Caco-2 (cell line): ENCODE measurements around the gene LITAF. TPM values are rescaled to one million over a fixed set of nuclear protein-coding genes. Genes with fewer than 3 reads are reported as not detected.

Experiments
- BruUV-seq: library from RNA; stranded (reverse); fragments of 400-500 nt; replicated peaks from 2 replicates; lab custom pipeline; 2021; lab: Mats Ljungman, UMichigan
- CTCF ChIA-PET: fragments of 300-600 bp; sonication (Branson Sonifier 250); formaldehyde crosslinking; loops from one replicate; lab custom pipeline; 2022; ENCODE audit warnings: antibody characterized with exemption; lab: Charles Lee
- POLR2A ChIA-PET: fragments of 300-600 bp; sonication (Branson Sonifier 250); formaldehyde crosslinking; loops from one replicate; lab custom pipeline; 2022; ENCODE audit warnings: antibody characterized with exemption; lab: Charles Lee
- DNase-seq, 2 experiments: peaks; one replicate each; pipeline versions ENCODE4 v3.0.0 to v3.0.0-alpha.2; 2020 to 2022
- H3K27me3 ChIP-seq: replicated peaks from 2 replicates; pipeline ENCODE4 v1.6.0; 2011; ENCODE audit warnings: low read length; ENCODE audit not compliant: control insufficient read depth, insufficient read depth
- H3K36me3 ChIP-seq: 2 replicates; pipeline ENCODE4 v1.5.1; 2011; ENCODE audit warnings: low read length; ENCODE audit not compliant: control insufficient read depth, insufficient read depth
- H3K4me1 ChIP-seq: fragments of 250-450 bp; sonication (Bioruptor Pico); 2 replicates; pipeline ENCODE4 v1.5.1; 2020; ENCODE audit warnings: mild to moderate bottlenecking
- H3K4me3 ChIP-seq: 2 replicates; pipeline ENCODE4 v1.5.1; 2011; ENCODE audit warnings: low read depth, mild to moderate bottlenecking, control low read depth, low read length
- H3K9me3 ChIP-seq: fragments of 250-450 bp; sonication (Bioruptor Pico); 2 replicates; pipeline ENCODE4 v1.5.1; 2020; ENCODE audit warnings: mild to moderate bottlenecking, moderate library complexity
- H3K27ac Mint-ChIP-seq: one replicate; pipeline ENCODE4 v1.8.0; 2022; ENCODE audit warnings: mixed read lengths; ENCODE audit not compliant: unreplicated experiment
- H3K27me3 Mint-ChIP-seq: one replicate; pipeline ENCODE4 v1.8.0; 2022; ENCODE audit warnings: mixed read lengths; ENCODE audit not compliant: insufficient read depth, unreplicated experiment
- H3K36me3 Mint-ChIP-seq: one replicate; pipeline ENCODE4 v1.8.0; 2022; ENCODE audit warnings: mild to moderate bottlenecking, mixed read lengths; ENCODE audit not compliant: insufficient read depth, unreplicated experiment
- H3K4me1 Mint-ChIP-seq: one replicate; pipeline ENCODE4 v1.8.0; 2022; ENCODE audit warnings: low read depth, mixed read lengths; ENCODE audit not compliant: unreplicated experiment
- H3K4me3 Mint-ChIP-seq: one replicate; pipeline ENCODE4 v1.8.0; 2022; ENCODE audit warnings: mild to moderate bottlenecking, moderate library complexity, mixed read lengths; ENCODE audit not compliant: unreplicated experiment
- H3K9me3 Mint-ChIP-seq: one replicate; pipeline ENCODE4 v1.8.0; 2022; ENCODE audit warnings: mixed read lengths; ENCODE audit not compliant: unreplicated experiment
- intact Hi-C: fragments of 100-400 bp; cut with micrococcal nuclease; formaldehyde crosslinking; loops from one replicate; pipeline ENCODE4 v1.10.0; 2022; ENCODE audit not compliant: unreplicated experiment
- total RNA-seq: library from RNA; stranded (reverse); gene quantifications from 2 replicates; pipeline ENCODE4 v1.2.3, GENCODE V29; 2022
- TF ChIP-seq, protein P1 (sequence below), 2 experiments: fragments of 200-600 bp in 1 of 2; IDR thresholded peaks; 1 replicate in 1 of 2; 2 replicates in 1 of 2; pipeline versions ENCODE4 v1.5.1 to v1.8.0; 2011 to 2022; ENCODE audit warnings: antibody characterized with exemption in 1 of 2, control low read depth in 1 of 2, inconsistent platforms in 1 of 2, low read depth in 1 of 2, low read length in 1 of 2, mild to moderate bottlenecking in 1 of 2, moderate library complexity in 1 of 2; ENCODE audit not compliant: insufficient read depth in 1 of 2, severe bottlenecking in 1 of 2, unreplicated experiment in 1 of 2

LITAF gene
- total RNA-seq, 1 experiment from 2014 or later = 60.9 TPM

- no peaks in the 10 kb centered on the region for H3K36me3 ChIP-seq
- Mint-ChIP-seq H3K9me3 (no peaks in the 10 kb centered on the region), H3K27me3 (no peaks in the 10 kb centered on the region), H3K4me1 (peaks cover 6% of the 10 kb centered on the region), H3K4me3 (no peak overlapping the region), H3K27ac (no peak overlapping the region), H3K36me3 (no peaks in the 10 kb centered on the region)
- H3K4me3 ChIP-seq = no peak overlapping the region
- H3K9me3 ChIP-seq = no peaks in the 10 kb centered on the region
- no peaks in the 10 kb centered on the region for H3K27me3 ChIP-seq
- H3K4me1 ChIP-seq = peaks cover 13% of the 10 kb centered on the region
- BruUV-seq = no TSS peak
- CTCF ChIA-PET = no interaction called here
- intact Hi-C loops = no loop called here
- DNase-seq = no peak
- TF ChIP-seq, protein P1, sequence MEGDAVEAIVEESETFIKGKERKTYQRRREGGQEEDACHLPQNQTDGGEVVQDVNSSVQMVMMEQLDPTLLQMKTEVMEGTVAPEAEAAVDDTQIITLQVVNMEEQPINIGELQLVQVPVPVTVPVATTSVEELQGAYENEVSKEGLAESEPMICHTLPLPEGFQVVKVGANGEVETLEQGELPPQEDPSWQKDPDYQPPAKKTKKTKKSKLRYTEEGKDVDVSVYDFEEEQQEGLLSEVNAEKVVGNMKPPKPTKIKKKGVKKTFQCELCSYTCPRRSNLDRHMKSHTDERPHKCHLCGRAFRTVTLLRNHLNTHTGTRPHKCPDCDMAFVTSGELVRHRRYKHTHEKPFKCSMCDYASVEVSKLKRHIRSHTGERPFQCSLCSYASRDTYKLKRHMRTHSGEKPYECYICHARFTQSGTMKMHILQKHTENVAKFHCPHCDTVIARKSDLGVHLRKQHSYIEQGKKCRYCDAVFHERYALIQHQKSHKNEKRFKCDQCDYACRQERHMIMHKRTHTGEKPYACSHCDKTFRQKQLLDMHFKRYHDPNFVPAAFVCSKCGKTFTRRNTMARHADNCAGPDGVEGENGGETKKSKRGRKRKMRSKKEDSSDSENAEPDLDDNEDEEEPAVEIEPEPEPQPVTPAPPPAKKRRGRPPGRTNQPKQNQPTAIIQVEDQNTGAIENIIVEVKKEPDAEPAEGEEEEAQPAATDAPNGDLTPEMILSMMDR (IDR thresholded peaks at IDR 0.05; ENCODE audit: insufficient read depth in 1 of 2, low read depth in 1 of 2, low read length in 1 of 2, severe bottlenecking in 1 of 2, unreplicated experiment in 1 of 2) = no peak
- POLR2A ChIA-PET = no interaction called here
Observed at GRCh38 chr16:11619327-11619851, 32.7 kb upstream of the LITAF start.

DNA sequence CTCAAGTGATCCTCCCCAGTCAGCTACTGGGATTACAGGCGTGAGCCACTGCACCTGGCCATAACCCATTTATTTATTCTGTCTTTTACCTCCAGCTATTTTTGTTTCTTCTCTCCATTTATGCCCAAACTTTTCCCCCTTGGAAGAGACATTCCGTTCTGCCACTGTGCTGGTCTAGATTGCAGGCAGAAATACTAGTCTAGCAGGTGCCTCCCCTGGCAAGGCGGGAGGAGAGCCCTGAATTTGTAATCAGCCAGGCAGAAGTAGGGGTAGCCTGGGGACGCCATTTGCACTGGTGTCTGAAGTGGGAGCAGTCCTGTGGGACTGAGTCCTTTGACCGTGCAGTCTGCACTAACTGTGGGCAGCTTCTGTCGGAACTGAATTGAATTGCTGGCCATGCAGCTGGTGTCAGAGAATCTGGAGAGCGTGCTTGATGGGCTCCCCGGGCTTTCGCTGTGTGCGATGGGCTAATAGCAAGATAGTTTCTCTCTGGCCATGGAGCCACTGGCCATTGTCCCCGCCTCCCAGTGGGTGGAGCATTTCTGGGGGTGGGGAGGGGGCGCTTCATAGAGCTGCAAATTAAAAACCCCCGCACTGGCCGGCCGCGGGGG lies 31.5 kb upstream of the LITAF start:
- Mint-ChIP-seq H3K27ac (no peak overlapping the region), H3K4me3 (no peak overlapping the region), H3K4me1 (peaks cover 6% of the 10 kb centered on the region), H3K27me3 (no peaks in the 10 kb centered on the region), H3K9me3 (no peaks in the 10 kb centered on the region), H3K36me3 (no peaks in the 10 kb centered on the region)
- no TSS peak for BruUV-seq
- ChIA-PET CTCF (no interaction called here), POLR2A (no interaction called here)
- DNase-seq = no peak
- peaks cover 19% of the 10 kb centered on the region for H3K4me1 ChIP-seq
- no peaks in the 10 kb centered on the region for H3K9me3 ChIP-seq
- intact Hi-C loops = no loop called here
- TF ChIP-seq, protein P1 (IDR thresholded peaks at IDR 0.05; ENCODE audit: insufficient read depth in 1 of 2, low read depth in 1 of 2, low read length in 1 of 2, severe bottlenecking in 1 of 2, unreplicated experiment in 1 of 2) = no peak
- no peak overlapping the region for H3K4me3 ChIP-seq
- no peaks in the 10 kb centered on the region for H3K36me3 ChIP-seq
- no peaks in the 10 kb centered on the region for H3K27me3 ChIP-seq

DNA sequence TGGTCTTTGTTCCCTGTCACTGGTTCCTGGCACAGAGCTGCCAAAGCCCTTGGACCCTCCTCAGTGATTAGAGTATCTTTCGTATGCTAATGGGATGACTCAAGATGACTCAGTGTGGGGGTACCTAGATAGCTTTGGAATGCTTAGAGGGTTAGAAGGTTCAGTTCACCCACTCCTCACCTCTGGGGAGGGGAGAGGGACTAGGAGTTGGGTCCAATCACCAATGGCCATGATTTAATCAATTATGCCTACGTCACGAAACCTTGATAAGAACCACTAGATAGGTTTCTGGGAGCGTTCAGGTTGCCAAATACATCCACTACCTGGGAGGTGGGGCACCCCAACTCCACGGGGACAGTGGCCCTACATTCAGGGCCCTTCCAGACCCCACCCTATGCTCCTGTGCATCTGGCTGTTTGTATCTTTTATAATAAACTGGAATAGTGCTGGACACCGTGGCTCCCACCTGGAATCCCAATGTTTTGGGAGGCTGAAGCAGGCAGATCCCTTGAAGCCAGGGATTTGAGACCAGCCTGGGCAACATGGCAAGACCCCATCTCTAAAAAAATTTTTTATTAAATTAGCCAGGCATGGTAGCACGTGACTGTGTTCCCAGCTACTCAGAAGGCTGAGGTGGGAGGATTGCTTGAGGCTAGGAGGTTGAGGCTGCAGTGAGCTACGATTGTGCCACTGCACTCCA lies 29.2 kb upstream of the LITAF start:
- Histone ChIP-seq H3K4me3 (no peak overlapping the region), H3K9me3 (no peaks in the 10 kb centered on the region), H3K36me3 (no peaks in the 10 kb centered on the region), H3K27me3 (no peaks in the 10 kb centered on the region), H3K4me1 (peaks cover 32% of the 10 kb centered on the region)
- H3K36me3 Mint-ChIP-seq = no peaks in the 10 kb centered on the region
- TF ChIP-seq, protein P1 (IDR thresholded peaks at IDR 0.05; ENCODE audit: insufficient read depth in 1 of 2, low read depth in 1 of 2, low read length in 1 of 2, severe bottlenecking in 1 of 2, unreplicated experiment in 1 of 2) = no peak
- H3K4me1 Mint-ChIP-seq = peaks cover 6% of the 10 kb centered on the region
- no peak for DNase-seq
- H3K27me3 Mint-ChIP-seq = no peaks in the 10 kb centered on the region
- no peak overlapping the region for H3K27ac Mint-ChIP-seq
- ChIA-PET CTCF (interaction anchor here (0.7 kb wide), 1 partner anchor 44 kb away, joined by 3 read pairs; no protein-coding TSS in a partner anchor), POLR2A (no interaction called here)
- H3K9me3 Mint-ChIP-seq = no peaks in the 10 kb centered on the region
- intact Hi-C loops = no loop called here
- no peak overlapping the region for H3K4me3 Mint-ChIP-seq
- BruUV-seq = no TSS peak
